AG08396 (cell line): ENCODE measurements around the gene XIRP2.
A peak's percentile ranks its signal among the peaks of the same experiment; 100 is the strongest.

Experiments used
- DNase-seq: peaks from one replicate; pipeline ENCODE4 v3.0.0; 2012; ENCODE audit warnings: low spot score, mixed read lengths

XIRP2 gene

GRCh38 chr2:167135706-167136105, 247.4 kb downstream of the XIRP2 start:
- no peak for DNase-seq

DNA sequence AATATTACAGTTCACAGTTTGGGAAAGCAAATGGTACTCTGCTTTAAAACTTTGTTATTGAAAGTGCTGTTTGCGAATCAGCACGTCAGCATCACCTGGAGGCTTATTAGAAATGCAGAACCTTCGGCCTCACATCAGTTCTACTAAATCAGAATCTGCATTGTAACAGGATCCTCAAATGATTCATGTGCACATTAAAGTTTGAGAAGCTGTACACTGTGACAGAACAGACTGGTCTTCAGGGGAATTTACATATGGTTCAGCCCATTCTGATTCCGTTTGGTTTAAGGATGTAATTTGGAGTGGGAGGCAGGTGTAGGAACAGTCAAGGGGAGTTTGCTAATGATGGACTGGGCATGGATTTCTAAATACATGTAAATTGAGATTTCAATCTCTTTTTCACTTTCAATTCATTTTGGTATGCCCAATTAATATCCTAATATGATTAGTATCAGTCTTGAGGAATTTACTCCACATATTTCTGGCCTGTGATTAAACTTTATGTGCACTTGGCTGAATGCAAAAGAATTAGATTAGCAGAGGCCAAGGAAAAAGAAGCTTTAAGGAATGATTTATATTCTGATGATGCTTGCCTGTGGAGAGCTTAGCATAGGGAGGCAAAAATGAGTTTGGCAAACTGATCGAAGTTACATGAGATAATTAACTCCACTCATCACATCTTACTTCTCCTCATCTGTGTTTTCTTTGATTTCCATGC, 248.8 kb downstream of the XIRP2 start:
- DNase-seq, result no peak

- DNase-seq, result no peak
These were observed 252.1 kb downstream of the XIRP2 start for GRCh38 chr2:167140330-167140729.

GRCh38 chr2:167140767-167141166, 252.5 kb downstream of the XIRP2 start:
- DNase-seq, result peak; percentile 76

GRCh38 chr2:167142554-167142953, 254.3 kb downstream of the XIRP2 start:
- DNase-seq, result no peak

- no peak for DNase-seq
These were observed 256.1 kb downstream of the XIRP2 start for GRCh38 chr2:167144179-167144898.

DNA sequence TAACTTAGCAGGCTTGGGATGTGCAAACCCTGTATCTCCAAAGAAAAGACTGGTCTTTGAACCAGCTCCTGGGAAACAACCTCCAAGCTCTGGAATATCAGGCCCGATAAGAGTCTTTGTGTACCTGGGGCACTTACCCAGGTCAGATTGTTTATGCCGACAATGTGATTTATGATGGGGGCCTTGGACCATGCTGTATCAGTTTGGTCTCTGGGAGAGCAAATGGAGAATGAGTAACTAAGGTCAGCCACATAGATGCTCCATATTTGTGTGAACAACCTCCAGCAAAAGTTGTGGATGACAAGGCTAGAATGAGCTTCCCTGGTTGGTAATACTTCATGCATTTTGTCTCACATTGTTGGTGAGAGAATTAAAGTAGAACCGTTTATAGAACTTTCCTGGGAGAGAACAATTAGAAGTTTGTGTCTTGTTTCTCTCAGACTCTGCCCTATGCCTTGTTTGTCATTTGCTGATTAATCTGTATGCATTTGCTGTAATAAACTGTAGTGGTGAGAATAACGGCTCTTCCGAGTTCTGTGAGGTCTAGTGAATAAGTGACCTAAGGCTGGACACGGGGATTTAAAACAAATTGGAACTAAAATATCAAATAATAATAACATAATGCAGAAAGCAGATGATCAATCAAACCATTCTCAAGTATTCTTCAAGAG, 259.1 kb downstream of the XIRP2 start:
- DNase-seq, result no peak

DNA sequence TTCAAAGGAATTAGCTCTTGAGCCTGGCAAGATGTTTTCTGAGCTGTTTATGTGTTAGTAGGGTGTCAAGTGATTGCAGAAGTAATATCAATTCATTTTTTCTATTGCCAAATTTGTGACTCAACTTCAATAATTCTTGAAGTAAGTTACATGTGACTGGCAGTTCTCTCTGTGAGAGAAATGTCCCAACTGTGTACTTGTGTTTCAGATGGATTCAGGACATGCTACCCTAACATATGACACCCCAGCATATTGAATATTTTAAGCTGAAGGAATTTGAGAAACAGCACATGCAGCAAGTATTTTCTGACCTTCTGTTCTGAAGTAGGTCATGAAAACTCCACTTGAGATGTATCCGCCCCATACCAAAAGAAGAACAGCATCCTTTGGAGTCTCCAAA, 263.6 kb downstream of the XIRP2 start:
- DNase-seq, result no peak

GRCh38 chr2:167157523-167157922, 269.2 kb downstream of the XIRP2 start:
- DNase-seq, result no peak

DNA sequence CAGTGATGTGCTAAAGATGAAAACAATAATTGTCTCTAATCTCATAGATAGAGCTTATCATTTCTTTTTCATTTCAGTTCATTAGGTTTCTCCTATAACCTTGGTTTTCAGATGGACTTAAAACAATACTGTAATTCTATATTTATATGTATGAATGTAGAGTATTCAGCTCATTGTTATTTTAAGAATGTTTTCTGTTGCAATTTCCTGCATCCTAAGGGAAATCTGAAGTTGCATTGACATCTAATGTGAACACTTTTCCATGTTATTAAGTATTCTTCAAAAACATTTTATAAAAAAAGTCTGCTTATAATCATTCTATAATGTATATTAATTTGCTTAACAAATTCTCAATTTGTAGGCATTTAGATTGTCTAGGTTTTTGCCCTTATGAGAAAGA, 288.9 kb downstream of the XIRP2 start:
- no peak for DNase-seq

GRCh38 chr2:167181134-167181533, 292.9 kb downstream of the XIRP2 start:
- peak; percentile 29 for DNase-seq

DNA sequence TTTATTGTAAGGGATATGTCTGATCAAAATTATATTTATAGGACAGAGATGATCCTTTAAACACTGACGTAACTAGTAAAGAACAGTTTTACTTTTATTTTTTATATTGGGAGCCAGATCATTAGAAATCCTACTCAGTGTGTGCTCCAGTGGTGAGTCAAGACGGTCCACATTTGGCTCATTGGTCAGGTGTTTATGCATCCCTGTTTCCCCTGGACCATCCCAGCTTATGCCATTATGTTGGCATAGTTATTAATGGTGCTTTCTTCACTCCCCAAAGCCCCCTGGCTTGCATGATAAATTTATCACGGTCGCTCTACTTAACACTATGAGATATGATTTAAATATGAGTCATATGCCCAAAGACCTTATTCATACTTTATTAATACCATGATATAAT, 293.4 kb downstream of the XIRP2 start:
- DNase-seq, result no peak

DNA sequence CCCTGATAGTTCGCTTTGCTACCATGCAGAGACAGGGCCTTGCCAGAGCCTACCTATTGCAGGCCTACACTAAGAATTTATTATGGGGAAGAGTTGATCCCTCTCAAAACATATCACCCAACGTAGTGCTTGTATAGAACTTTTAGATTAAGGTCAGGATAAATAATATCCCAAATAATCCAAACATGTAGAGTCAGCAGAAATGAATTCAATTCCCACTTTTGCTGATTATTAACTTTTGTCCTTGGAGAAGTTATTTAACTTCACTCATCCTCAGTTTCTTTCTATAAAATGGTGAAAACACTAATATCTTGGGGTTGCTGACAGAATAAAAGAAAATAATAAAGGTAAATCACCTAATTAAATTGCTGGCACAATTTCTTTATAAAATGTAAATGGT, 294.1 kb downstream of the XIRP2 start:
- no peak for DNase-seq

GRCh38 chr2:167183931-167184330, 295.7 kb downstream of the XIRP2 start:
- no peak for DNase-seq

- DNase-seq, result no peak
These were observed 298.2 kb downstream of the XIRP2 start for GRCh38 chr2:167186465-167186864.

- DNase-seq, result no peak
These were observed 298.9 kb downstream of the XIRP2 start for GRCh38 chr2:167187049-167187727.

DNA sequence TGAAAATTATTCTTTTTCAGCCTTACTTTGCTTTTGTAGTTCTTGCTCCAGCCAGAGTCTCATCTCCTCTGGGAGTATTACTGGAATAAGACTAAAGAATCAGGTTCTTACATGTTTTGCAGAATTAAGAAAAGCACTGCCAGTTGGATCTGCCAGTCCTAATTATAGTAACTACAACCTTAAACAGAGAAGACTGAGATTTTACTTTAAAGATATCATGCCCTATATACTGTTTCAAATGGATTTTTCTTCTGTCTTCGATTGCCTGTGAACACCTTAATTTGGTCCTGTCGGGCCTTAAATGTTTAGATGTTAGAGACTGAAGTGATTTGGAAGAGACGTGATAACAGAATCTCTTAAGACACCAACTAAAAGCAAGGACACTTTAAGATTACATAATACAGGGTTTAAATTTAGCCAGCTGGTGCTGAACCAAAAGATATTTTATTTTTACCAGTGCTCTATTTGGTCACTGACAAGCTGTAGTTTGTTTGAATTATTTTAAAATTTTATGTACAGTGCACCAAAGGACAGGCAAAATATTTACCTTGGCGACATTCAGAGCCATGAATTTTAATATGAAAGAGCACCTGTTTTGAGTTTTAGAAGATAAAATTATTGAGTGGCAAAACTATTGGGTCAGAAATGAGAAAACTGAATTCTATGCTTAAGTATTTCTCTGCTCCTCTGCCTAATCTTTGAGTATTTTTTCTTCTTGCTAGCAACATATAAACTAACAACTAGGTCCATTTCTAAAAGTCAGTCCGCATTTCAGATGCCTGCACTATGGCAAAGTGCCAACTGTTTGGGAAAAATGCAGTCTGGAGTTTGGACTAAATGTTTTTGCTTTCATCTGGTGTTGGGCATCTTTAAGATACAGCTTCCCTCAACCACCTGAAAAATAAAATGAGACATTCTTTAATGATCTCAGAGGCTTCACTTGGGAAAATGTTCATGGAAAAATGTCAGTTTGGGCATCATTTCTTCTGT, 300.0 kb downstream of the XIRP2 start:
- no peak for DNase-seq

DNA sequence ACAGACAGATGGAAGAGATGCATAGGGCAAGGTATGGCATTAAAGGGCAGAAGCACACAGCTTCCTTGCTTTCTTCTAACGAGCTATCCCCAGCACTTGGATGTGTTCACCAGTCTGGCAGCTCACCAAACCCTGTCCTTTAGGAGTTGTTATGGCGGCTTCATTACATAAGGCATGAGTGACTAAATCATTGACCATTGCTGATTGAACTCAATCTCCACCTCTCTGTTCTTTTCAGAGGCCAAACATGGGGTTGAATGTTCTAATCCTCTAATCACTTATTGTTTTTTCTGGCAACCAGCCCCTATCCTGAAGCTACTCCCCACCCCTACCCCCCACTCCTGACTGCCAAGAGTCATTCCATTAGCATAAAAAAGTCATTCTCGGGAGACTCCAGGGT, 301.8 kb downstream of the XIRP2 start:
- no peak for DNase-seq

GRCh38 chr2:167191588-167191987, 303.3 kb downstream of the XIRP2 start:
- no peak for DNase-seq

- no peak for DNase-seq
These were observed 304.6 kb downstream of the XIRP2 start for GRCh38 chr2:167192833-167193232.
